ENCODE measurements around the gene RASA1.

RASA1 gene

DNA sequence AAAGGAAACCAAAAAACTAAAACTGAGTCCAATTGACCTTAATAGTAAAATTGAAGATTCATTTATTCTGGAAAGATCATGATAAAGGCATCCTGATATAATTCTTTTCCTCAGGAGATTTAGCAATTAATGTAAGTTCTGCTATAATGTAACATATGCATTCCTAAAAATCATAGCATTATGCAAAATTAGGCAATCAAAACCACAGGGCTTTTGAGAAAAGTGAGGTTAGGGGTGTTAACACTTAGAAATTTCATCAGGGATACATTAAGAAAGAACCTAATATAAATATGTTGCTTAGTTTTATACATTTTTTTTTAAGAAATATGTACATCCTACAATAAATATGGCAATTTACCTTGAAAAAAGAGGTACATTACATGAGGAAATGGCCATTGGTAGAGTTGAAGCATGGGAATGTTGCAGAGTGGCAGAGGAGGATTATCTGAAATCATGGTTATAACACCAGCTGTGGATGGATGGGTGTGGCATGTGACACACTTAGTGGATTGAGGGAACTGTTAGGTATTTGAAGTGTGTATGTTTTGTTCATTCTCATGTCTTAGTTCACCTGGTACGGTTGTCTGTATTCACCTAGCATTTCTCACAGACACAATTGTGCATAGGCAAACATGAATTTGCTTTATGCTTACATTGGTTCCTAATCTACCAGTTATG is 94.0 kb downstream of the RASA1 start:
- no peak for DNase-seq

DNA sequence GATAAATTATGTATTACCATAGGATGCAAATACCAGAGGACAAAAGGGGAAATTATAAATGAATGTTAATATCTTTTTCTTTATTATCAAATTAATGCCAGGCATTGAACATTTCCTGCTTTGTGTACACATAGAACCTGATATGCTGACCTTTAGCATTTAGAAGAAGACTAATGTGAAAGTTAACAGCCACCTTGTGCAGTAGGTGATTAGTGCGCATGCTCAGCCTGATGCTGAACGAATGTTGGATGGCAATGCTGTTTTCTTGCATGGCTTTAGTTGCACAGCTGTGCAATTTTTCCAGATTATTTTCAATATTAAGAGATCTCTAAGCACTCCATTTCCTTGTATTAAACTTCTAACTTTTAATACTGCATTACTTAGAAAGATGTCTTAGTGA is 99.6 kb downstream of the RASA1 start:
- no peak for DNase-seq

GRCh38 chr5:87368601-87369000 is 100.9 kb downstream of the RASA1 start:
- no peak for DNase-seq

- DNase-seq = no peak
These were observed 101.7 kb downstream of the RASA1 start for GRCh38 chr5:87369431-87369830.

DNA sequence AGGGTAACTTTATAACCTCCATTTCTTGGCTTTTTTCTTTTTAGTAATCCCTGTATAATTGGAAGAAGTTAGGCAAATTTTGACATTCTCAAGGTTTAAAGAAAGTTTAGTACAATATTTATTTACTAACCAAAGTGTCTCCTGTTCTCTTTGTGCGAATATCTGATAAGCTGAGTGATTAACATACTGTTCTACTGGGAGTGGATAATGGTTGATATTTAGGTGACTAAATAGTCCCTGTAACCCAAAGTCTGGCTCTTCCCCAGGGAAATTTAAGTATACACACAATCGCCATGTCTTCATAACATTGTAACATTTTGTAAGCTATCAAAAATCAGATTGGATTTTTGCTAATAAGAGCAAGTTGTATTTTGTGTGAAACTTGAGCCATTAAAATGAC is 105.0 kb downstream of the RASA1 start:
- DNase-seq = no peak

GRCh38 chr5:87382224-87382623 is 114.5 kb downstream of the RASA1 start:
- no peak for DNase-seq

DNA sequence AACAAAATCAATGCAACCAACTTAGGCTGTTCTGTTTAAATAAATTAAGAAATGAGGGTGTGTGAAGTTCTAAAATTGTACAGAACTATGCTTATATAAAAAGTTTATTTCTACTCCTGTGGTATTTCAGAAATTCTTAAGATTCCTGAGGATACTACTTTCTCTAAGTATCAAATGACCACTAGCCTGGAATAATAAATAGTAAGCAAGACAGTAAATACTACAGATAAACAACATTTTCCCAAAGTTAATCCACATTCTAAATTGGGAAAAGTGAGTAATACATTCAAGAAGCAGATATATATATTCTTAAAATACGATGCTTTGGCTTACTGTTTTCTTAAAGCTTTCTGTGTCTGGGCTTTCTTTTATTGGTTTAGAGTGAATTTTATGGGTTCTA is 115.5 kb downstream of the RASA1 start:
- peak; percentile 54 for DNase-seq

DNA sequence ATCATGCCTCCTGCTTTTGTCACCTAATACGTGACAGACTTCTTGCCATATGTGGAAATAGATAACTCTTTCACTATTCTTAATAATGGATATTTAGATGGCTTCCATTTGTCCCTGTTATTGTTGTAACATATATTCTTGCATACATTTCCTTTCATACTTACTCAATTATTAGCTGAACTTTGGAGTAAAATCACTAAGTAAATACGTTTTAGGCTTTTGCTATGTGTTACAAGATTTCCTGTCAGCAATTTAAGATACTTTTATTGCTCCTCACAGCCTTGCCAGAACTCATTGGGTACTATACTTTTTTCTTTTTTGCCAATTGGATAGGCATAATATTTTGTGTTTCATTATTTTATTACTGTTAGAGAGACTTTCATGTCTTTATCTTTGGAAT is 118.1 kb downstream of the RASA1 start:
- DNase-seq = no peak

GRCh38 chr5:87388129-87388528 is 120.4 kb downstream of the RASA1 start:
- DNase-seq = no peak

- DNase-seq = no peak
These were observed 121.8 kb downstream of the RASA1 start for GRCh38 chr5:87389296-87390034.

GRCh38 chr5:87390075-87390474 is 122.4 kb downstream of the RASA1 start:
- no peak for DNase-seq

DNA sequence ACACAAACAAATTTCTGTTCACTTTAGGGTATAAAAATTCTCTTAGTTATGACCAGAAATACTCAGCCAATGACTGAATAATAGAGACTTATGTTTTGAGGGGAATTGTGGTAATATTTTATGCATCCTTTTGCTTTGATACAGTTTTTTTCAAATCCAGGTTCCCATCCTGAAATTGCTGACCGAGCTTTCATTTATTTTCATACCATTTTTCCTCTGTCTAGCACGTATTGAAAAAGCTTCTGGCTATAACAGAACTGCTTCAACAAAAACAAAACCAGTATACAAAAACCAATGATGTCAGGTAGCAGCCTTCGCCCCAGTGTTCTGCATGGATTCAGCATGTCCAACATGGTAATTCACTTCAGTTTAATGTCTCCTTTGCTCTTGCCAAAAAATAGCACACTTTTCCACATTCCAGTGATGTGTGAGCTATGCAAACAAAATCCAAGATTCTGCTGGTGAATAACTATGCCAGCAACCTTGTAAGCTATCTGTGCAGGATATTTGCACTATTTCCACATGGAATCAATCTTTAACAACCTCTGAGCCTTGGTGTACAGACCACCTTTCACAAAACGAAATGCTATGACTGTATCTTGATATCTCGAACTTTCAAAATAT is 123.0 kb downstream of the RASA1 start:
- no peak for DNase-seq

DNA sequence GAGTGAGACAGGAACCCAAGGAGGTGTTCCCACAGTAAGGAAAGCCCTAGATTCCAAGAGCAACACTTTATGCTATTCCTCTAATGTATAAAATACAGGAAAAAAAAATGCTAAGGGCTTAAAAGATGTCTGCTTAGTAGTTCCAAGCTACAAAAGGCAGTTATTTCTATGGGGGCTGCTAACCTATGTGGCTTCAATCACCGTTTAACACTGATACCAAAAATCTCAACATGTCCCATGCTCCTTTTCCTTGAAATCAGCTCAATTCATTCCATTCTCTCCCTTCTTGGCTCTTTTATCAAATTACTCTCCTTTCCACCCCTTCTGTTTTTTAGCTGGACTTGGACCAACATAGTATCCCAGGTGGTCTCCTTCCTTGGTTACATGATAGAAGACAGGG is 124.5 kb downstream of the RASA1 start:
- no peak for DNase-seq

GRCh38 chr5:87392801-87393200 is 125.1 kb downstream of the RASA1 start:
- DNase-seq = no peak

- DNase-seq = peak; percentile 86
These were observed 125.6 kb downstream of the RASA1 start for GRCh38 chr5:87393331-87393730.

DNA sequence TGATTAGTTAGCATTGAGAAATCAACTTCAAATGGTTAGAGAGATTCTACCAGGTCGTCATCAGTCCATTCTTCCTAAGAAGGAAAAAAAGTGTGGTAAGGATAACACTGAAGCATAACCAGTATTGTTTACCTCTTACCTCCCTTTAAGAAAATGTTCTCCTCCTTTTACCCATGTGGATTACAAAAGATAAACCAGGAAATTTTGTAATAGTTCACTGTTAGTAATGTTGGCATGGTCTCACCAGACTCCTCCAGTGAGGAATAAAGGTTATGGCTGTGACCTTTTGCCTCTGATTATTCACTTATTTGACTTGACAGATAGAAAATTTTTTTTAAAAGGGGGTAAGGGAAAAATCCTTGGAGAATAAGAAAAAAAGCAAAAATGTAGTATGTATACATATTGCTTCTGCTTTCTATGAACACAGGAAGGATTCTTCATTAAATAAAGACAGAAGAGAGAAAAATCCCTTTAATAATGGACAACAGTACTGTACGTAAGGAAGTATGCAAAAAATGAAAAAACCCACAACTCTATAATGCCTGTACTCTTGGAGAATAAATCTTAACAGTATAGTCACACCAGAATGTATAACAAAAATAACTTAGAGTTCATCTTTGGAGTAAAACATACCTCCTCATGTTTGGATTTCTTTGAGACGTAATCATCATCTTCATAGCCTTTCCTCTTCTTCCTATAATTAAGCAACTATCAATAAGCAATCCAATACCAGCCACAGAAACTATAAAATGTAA is 126.9 kb downstream of the RASA1 start:
- peak; percentile 75 for DNase-seq

GRCh38 chr5:87398981-87399614 is 131.4 kb downstream of the RASA1 start:
- DNase-seq = no peak

GRCh38 chr5:87399720-87400119 is 132.0 kb downstream of the RASA1 start:
- no peak for DNase-seq

DNA sequence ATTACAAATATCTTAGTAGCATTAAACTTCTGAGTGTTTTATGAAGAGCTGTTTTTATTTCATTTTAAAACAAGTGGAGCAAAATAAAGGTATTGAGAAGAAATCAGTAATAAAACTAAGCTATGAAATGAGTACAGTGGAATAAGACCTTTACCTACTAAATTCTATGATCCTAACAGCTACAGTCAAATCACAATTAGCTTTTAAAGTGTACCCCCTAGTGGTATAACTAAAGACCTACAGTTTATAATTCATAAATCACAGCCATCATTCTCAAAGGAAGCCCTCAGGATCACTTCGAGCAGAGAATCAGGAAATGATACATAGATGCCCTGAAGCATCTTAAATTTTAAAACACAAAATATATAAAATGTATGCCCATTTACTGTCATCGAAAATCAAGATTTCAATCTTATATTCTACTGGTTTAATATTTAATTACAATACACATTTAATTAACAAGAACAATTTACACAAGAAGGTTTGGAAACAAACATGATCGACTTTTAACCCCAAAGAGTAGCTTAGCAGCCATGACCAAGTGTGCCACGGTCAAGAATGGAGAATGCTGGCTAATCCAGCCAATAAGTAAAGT is 132.7 kb downstream of the RASA1 start:
- peak; percentile 56 for DNase-seq

- DNase-seq = no peak
These were observed 133.9 kb downstream of the RASA1 start for GRCh38 chr5:87401626-87402025.

- no peak for DNase-seq
These were observed 135.7 kb downstream of the RASA1 start for GRCh38 chr5:87403409-87403808.

DNA sequence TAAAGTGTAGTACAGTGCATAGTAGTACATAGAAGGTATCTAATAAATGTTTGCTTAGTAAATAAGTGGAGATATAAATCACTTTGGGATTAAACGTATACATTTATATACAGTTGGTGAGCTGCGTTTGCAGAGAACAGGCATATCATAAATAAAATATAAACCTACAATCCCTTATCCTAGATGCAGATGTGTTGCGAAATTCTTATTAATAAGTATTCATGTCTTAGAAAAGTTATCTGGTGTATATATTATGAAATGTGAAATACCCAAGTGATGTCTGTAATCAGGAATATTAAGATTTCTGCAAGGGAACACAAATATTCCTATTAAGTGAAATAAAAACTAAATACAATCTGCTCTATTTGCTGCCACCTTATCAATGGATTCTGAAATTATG is 136.2 kb downstream of the RASA1 start:
- no peak for DNase-seq

GRCh38 chr5:87404359-87404758 is 136.7 kb downstream of the RASA1 start:
- no peak for DNase-seq

Measured in EL (cell line).